Effector memory CD8-positive, alpha-beta T cell (primary cell): ENCODE results near the gene TEF.

Experiments
- ATAC-seq: fragments of 150-1000 bp; cut with Tn5 transposase; replicated peaks from 2 replicates; pipeline ENCODE4 v1.10.0; 2021; ENCODE audit warnings: mild to moderate bottlenecking, moderate library complexity
- DNase-seq, 3 experiments: peaks; one replicate each; pipeline ENCODE4 v3.0.0; 2021
- H3K27ac Mint-ChIP-seq, 2 donors: one replicate each; pipeline ENCODE4 v1.8.0; 2022; ENCODE audit warnings: mild to moderate bottlenecking in 2 of 2, mixed read lengths in 2 of 2, moderate library complexity in 2 of 2
- H3K27me3 Mint-ChIP-seq, 2 donors: one replicate each; pipeline ENCODE4 v1.8.0; 2022; ENCODE audit warnings: mixed read lengths in 2 of 2
- H3K36me3 Mint-ChIP-seq: one replicate; pipeline ENCODE4 v1.8.0; 2022; ENCODE audit warnings: mild to moderate bottlenecking, moderate library complexity, mixed read lengths; ENCODE audit not compliant: insufficient read depth
- H3K4me1 Mint-ChIP-seq, 2 donors: one replicate each; pipeline ENCODE4 v1.8.0; 2022; ENCODE audit warnings: low read depth in 2 of 2, mixed read lengths in 2 of 2
- H3K4me3 Mint-ChIP-seq, 2 donors: one replicate each; pipeline ENCODE4 v1.8.0; 2022; ENCODE audit warnings: mild to moderate bottlenecking in 2 of 2, mixed read lengths in 2 of 2, moderate library complexity in 2 of 2
- H3K9me3 Mint-ChIP-seq, 2 donors: one replicate each; pipeline ENCODE4 v1.8.0; 2022; ENCODE audit warnings: mixed read lengths in 2 of 2

TEF gene

GRCh38 chr22:41359376-41359775, 22.4 kb upstream of the TEF start:
- H3K9me3 Mint-ChIP-seq, result no peaks in the 10 kb centered on the region
- ATAC-seq (no peak), DNase-seq (no peak)
- H3K27ac Mint-ChIP-seq, result peak overlapping the region in 1 of 2 donors; percentile 49
- no peaks in the 10 kb centered on the region for H3K27me3 Mint-ChIP-seq
- peaks cover 0 to 1% of the 10 kb centered on the region in 2 donors for H3K4me1 Mint-ChIP-seq
- peaks cover 1% of the 10 kb centered on the region for H3K36me3 Mint-ChIP-seq
- no peak overlapping the region for H3K4me3 Mint-ChIP-seq

GRCh38 chr22:41360126-41360525, 21.6 kb upstream of the TEF start:
- DNase-seq (no peak), ATAC-seq (no peak)
- Mint-ChIP-seq H3K4me1 (peaks cover 0 to 1% of the 10 kb centered on the region in 2 donors), H3K4me3 (no peak overlapping the region), H3K36me3 (no peaks in the 10 kb centered on the region), H3K27me3 (no peaks in the 10 kb centered on the region), H3K27ac (no peak overlapping the region), H3K9me3 (no peaks in the 10 kb centered on the region)

- no peaks in the 10 kb centered on the region for H3K9me3 Mint-ChIP-seq
- H3K4me1 Mint-ChIP-seq, result peaks cover 0 to 5% of the 10 kb centered on the region in 2 donors
- H3K27ac Mint-ChIP-seq, result no peak overlapping the region
- H3K27me3 Mint-ChIP-seq, result no peaks in the 10 kb centered on the region
- no peaks in the 10 kb centered on the region for H3K36me3 Mint-ChIP-seq
- ATAC-seq (no peak), DNase-seq (no peak)
- no peak overlapping the region for H3K4me3 Mint-ChIP-seq
Measured at GRCh38 chr22:41361716-41362310, 19.9 kb upstream of the TEF start.

GRCh38 chr22:41362615-41363014, 19.1 kb upstream of the TEF start:
- H3K4me1 Mint-ChIP-seq, result peaks cover 0 to 7% of the 10 kb centered on the region in 2 donors
- H3K36me3 Mint-ChIP-seq, result no peaks in the 10 kb centered on the region
- no peak overlapping the region for H3K27ac Mint-ChIP-seq
- DNase-seq (no peak), ATAC-seq (no peak)
- no peak overlapping the region for H3K4me3 Mint-ChIP-seq
- H3K27me3 Mint-ChIP-seq, result no peaks in the 10 kb centered on the region
- no peaks in the 10 kb centered on the region for H3K9me3 Mint-ChIP-seq

- no peaks in the 10 kb centered on the region for H3K9me3 Mint-ChIP-seq
- H3K27ac Mint-ChIP-seq, result no peak overlapping the region
- ATAC-seq (no peak), DNase-seq (no peak)
- H3K36me3 Mint-ChIP-seq, result no peaks in the 10 kb centered on the region
- H3K27me3 Mint-ChIP-seq, result no peaks in the 10 kb centered on the region
- H3K4me3 Mint-ChIP-seq, result no peak overlapping the region
- peaks cover 0 to 7% of the 10 kb centered on the region in 2 donors for H3K4me1 Mint-ChIP-seq
Measured at GRCh38 chr22:41364233-41364632, 17.5 kb upstream of the TEF start.

GRCh38 chr22:41364955-41365354, 16.8 kb upstream of the TEF start:
- peaks cover 0 to 5% of the 10 kb centered on the region in 2 donors for H3K4me1 Mint-ChIP-seq
- H3K4me3 Mint-ChIP-seq, result no peak overlapping the region
- no peak for ATAC-seq
- no peaks in the 10 kb centered on the region for H3K9me3 Mint-ChIP-seq
- no peaks in the 10 kb centered on the region for H3K27me3 Mint-ChIP-seq
- no peak overlapping the region for H3K27ac Mint-ChIP-seq
- H3K36me3 Mint-ChIP-seq, result no peaks in the 10 kb centered on the region
- no peak for DNase-seq

- Mint-ChIP-seq H3K4me3 (no peak overlapping the region), H3K9me3 (no peaks in the 10 kb centered on the region), H3K36me3 (no peaks in the 10 kb centered on the region), H3K27ac (no peak overlapping the region), H3K4me1 (peaks cover 0 to 5% of the 10 kb centered on the region in 2 donors), H3K27me3 (no peaks in the 10 kb centered on the region)
- DNase-seq, result no peak
- no peak for ATAC-seq
Measured at GRCh38 chr22:41365425-41365824, 16.3 kb upstream of the TEF start.

GRCh38 chr22:41366323-41367029, 15.3 kb upstream of the TEF start:
- H3K4me3 Mint-ChIP-seq, result no peak overlapping the region

GRCh38 chr22:41367039-41367679, 14.6 kb upstream of the TEF start:
- Mint-ChIP-seq H3K27me3 (peaks cover 0 to 7% of the 10 kb centered on the region in 2 donors), H3K36me3 (no peaks in the 10 kb centered on the region), H3K27ac (no peak overlapping the region), H3K4me3 (no peak overlapping the region), H3K4me1 (peaks cover 0 to 5% of the 10 kb centered on the region in 2 donors), H3K9me3 (no peaks in the 10 kb centered on the region)
- ATAC-seq, result no peak
- no peak for DNase-seq

More at GRCh38 chr22:41366323-41367029, 15.3 kb upstream of the TEF start:
- H3K27ac Mint-ChIP-seq, result no peak overlapping the region
- peaks cover 0 to 7% of the 10 kb centered on the region in 2 donors for H3K27me3 Mint-ChIP-seq
- peaks cover 0 to 5% of the 10 kb centered on the region in 2 donors for H3K4me1 Mint-ChIP-seq
- ATAC-seq (no peak), DNase-seq (no peak)
- H3K36me3 Mint-ChIP-seq, result no peaks in the 10 kb centered on the region
- no peaks in the 10 kb centered on the region for H3K9me3 Mint-ChIP-seq

- H3K27me3 Mint-ChIP-seq, result peaks cover 0 to 7% of the 10 kb centered on the region in 2 donors
- H3K27ac Mint-ChIP-seq, result no peak overlapping the region
Measured at GRCh38 chr22:41367680-41368542, 13.8 kb upstream of the TEF start.

GRCh38 chr22:41368543-41369423, 13.0 kb upstream of the TEF start:
- H3K27me3 Mint-ChIP-seq, result peaks cover 0 to 7% of the 10 kb centered on the region in 2 donors

More at GRCh38 chr22:41367680-41368542, 13.8 kb upstream of the TEF start:
- Mint-ChIP-seq H3K4me1 (peaks cover 0 to 5% of the 10 kb centered on the region in 2 donors), H3K36me3 (no peaks in the 10 kb centered on the region), H3K9me3 (no peaks in the 10 kb centered on the region), H3K4me3 (no peak overlapping the region)
- ATAC-seq, result no peak
- DNase-seq, result no peak

GRCh38 chr22:41369424-41369745, 12.4 kb upstream of the TEF start:
- Mint-ChIP-seq H3K4me1 (peaks cover 0 to 5% of the 10 kb centered on the region in 2 donors), H3K9me3 (no peaks in the 10 kb centered on the region), H3K27ac (no peak overlapping the region), H3K36me3 (no peaks in the 10 kb centered on the region), H3K27me3 (peaks cover 0 to 7% of the 10 kb centered on the region in 2 donors), H3K4me3 (no peak overlapping the region)
- ATAC-seq (no peak), DNase-seq (no peak)

More at GRCh38 chr22:41368543-41369423, 13.0 kb upstream of the TEF start:
- no peak for DNase-seq
- Mint-ChIP-seq H3K27ac (no peak overlapping the region), H3K4me3 (no peak overlapping the region), H3K4me1 (peaks cover 0 to 5% of the 10 kb centered on the region in 2 donors), H3K9me3 (no peaks in the 10 kb centered on the region), H3K36me3 (no peaks in the 10 kb centered on the region)
- no peak for ATAC-seq
